Heart left ventricle (tissue), 13 donors: Measurements from ENCODE around the gene SIGLEC15.

Experiments used
- CTCF ChIP-seq, 12 donors: fragments of 200-600 bp; sonication (generic) in 4 of 12; IDR thresholded peaks; one replicate each; pipeline versions ENCODE4 v1.5.0 to v1.8.0; 2018 to 2022; ENCODE audit warnings: antibody characterized with exemption in 12 of 12, mild to moderate bottlenecking in 5 of 12
- POLR2A ChIP-seq, 2 donors: fragments of 450-650 bp; IDR thresholded peaks; one replicate each; pipeline ENCODE4 v1.6.1; 2017; ENCODE audit warnings: antibody characterized with exemption in 2 of 2, mild to moderate bottlenecking in 2 of 2, moderate library complexity in 2 of 2
- donor health status: ischemic (EF 13 %, LVEDD 7.1; RV severe dilation, severe dysfunction).
- donor health status: DM: no; HTN: yes; CAD: no.
- donor health status: DM: no; HTN: no; CAD: no.
- donor health status: ischemic (EF 25% LVEDD 6.9; RV normal size, moderate dysfunction).
- donor health status: ischemic (EF 25% LVEDD 5.7; RV mildly dilated, moderate dysfunction).
- donor health status: ischemic (EF 35%, LVEDD 5.7; RV mildly dilated, moderate dysfunction).
- donor health status: nonischemic (EF 11% LVEDD 7.7; RV severe dilation, severe dysfunction).
- donor health status: DM: yes; HTN: yes; CAD: no.
- donor health status: PGD.
- donor health status: ischemic (EF 29% LVEDD 5.4; RV normal size, mild dysfunction).
- donor health status: nonischemic (EF 23%, LVEDD 6.1; RV moderate dilation, normal function).

- TF ChIP-seq CTCF (IDR thresholded peaks at IDR 0.05) (no peak), POLR2A (IDR thresholded peaks at IDR 0.05) (no peak)
These were observed 9.7 kb downstream of the SIGLEC15 start for GRCh38 chr18:45835057-45835636.
